HG02870 (cell line): Measurements from ENCODE around the gene DENND2A.

Experiments
- ATAC-seq: cut with Tn5 transposase; IDR thresholded peaks from one replicate; pipeline ENCODE4 v1.9.1; 2021; ENCODE audit warnings: mild to moderate bottlenecking, moderate library complexity; ENCODE audit not compliant: unreplicated experiment

Gene DENND2A

DNA sequence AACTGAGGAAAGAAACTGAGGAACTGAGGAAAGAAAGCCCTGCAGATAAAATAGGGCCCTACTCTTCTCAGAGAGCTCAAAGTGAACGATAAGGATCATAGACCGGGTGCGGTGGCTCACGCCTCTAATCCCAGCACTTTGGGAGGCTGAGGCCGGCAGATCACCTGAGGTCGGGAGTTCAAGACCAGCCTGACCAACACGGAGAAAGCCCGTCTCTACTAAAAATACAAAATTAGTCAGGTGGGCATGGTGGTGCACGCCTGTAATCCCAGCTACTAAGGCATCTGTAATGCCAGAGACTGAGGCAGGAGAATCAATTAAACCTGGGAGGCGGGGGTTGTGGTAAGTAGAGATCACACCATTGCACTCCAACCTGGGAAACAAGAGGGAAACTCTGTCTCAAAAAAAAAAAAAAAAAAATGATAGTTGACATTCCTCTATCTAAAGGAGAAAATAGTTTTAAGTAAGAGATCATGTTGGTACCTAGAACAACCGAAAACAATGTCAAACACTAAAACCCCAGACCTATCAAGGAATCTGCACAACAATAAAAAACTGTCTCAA lies 163.8 kb downstream of the DENND2A start:
- ATAC-seq, result no peak

DNA sequence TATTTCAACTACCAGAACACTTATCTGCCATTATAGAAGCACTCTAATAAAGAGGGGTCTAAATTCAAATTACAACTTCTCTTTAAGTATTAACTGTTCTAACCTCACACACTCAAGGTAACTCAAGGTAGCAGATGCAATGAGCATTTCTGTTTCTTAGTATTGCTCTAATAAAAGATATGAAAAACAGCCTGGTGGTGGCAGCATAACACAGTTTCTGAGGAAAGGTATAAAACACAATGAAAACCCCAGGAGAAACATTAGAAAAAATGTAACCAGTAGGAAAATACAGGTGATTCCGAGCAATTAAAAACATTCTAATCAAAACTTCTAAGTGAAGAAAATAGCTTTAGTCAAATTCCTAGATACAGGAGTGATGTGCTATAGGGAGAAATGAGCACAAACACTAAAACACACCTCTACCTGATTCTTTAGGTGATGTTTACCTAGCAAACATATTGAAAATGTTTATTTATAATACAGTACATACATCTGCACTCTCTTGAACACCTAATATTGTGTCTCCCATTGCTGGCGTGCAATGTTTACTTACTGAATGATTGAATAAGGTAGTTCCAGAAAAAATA lies 164.8 kb downstream of the DENND2A start:
- ATAC-seq, result no peak
